Measurements from ENCODE around the gene RPS23.
A peak's percentile ranks its signal among the peaks of the same experiment; 100 is the strongest.
"Not testable (repeated sequence)": the region's sequence is repeated elsewhere in the genome, so short reads cannot be mapped to it uniquely, and the experiment has no call there.

RPS23 gene

GRCh38 chr5:82287625-82288024, 9.5 kb upstream of the RPS23 start:
- DNase-seq, result no peak

DNA sequence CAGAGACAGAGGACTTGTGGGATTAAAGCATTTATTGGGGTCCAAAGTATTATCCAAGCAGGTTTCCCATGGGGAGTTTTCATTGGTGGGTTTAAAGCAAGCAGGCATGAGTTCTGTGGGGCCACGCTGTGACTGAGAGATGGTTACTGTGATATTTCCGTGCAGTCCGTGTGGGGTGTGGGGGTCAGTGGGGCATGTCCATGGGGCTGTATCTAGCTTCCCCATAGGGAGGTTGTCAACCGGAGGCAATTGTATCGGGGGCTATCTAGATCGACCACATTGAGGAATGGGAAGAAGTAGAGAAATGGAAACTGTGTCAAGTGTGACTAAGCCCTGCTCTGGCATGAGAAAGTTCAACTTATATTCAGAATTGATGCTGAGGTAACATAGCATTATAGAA, 7.1 kb upstream of the RPS23 start:
- no peak for DNase-seq

DNA sequence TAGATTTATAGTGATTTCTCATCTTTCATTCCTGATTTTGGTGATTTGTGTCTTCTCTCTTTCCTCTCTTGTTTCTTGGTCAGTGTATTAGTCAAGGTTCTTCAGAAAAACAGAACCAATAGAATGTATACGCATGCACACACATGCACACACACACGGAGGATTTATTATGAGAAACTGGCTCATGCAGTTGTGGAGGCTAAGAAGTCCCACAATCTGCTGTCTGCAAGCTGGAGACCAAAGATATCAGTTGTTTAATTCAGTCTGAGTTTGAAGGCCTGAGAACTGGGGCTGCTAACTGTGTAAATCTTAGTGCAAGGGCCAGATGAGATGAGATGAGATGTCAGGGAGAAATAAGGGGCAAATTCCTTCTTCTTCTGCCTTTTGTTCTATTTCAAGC, 5.7 kb upstream of the RPS23 start:
- DNase-seq, result no peak

DNA sequence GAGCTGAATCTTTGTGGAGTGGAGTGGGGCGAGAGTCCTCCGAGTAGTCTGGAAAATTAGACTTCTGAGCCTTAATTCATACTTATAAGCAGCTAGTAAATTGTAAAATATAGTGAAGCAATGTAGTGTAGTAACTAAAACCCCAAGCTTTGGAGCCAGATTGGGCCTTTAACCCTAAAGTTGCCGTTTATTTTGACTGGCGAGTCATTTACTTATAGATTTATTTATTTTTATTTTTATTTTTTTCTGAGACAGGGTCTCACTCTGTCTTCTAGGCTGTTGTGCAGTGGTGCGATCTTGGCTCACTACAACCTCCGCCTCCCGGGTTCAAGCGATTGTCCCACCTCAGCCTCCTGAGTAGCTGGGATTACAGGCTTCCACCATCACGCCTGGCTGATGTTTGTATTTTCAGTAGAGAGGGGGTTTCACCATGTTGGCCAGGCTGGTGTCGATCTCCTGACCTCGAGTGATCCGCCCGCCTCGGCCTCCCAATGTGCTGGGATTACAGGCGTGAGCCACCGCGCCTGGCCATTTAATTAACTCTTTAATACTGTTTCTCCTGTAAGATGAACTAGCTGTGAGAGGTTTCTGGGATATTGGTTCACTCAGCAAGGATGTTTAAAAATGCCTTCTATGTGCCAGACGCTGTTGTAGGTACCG, 687 bp upstream of the RPS23 start:
- DNase-seq, result no peak

GRCh38 chr5:82277613-82277986, 554 bp downstream of the RPS23 start:
- peak in 2 of 3 donors; percentile 3 to 11 for DNase-seq

GRCh38 chr5:82276800-82277612, 1.1 kb downstream of the RPS23 start:
- no peak for DNase-seq

DNA sequence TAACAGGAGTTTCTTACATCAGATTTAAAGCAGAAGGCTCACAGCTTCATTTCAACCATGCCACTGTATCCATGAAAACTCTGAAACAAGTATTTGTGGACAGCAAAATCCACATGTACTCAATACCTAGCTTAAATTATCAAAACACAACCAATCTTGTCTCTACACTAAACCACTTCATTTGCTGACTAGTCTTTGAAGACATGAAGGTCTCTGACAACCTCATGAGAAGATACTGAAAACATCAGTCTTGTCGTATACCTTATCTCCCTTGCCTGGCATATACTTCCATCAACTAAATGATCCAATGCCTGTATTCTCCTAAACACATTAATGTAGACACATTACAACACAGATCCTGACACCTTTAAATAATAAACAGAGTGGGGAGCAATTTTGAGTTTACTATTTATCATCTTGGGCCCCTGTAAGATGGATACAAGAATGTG, 2.9 kb downstream of the RPS23 start:
- DNase-seq, result no peak

GRCh38 chr5:82274343-82275211, 3.6 kb downstream of the RPS23 start:
- DNase-seq, result no peak

GRCh38 chr5:82273426-82273825, 4.7 kb downstream of the RPS23 start:
- DNase-seq, result not testable (repeated sequence)

- not testable (repeated sequence) for DNase-seq
Measured at GRCh38 chr5:82272571-82273356, 5.4 kb downstream of the RPS23 start.

DNA sequence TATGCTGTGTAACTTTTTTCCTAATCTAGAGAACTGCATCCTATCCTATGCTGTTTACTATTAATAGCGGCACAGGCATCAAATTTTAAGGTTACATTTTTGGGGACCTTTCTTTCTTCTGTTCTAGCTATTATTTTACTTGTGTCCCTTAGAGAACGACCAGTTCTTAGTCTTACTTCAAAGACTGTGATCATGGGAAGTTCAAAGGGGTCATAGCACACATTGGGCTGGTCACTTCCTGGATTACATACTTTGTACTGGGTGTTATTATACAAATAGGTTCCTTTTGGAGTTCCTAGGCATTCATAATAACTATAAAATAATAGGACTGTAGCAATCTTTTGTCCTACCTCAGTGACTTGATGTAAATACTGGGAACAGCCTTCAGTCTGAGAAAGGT, 8.8 kb downstream of the RPS23 start:
- not testable (repeated sequence) for DNase-seq

DNA sequence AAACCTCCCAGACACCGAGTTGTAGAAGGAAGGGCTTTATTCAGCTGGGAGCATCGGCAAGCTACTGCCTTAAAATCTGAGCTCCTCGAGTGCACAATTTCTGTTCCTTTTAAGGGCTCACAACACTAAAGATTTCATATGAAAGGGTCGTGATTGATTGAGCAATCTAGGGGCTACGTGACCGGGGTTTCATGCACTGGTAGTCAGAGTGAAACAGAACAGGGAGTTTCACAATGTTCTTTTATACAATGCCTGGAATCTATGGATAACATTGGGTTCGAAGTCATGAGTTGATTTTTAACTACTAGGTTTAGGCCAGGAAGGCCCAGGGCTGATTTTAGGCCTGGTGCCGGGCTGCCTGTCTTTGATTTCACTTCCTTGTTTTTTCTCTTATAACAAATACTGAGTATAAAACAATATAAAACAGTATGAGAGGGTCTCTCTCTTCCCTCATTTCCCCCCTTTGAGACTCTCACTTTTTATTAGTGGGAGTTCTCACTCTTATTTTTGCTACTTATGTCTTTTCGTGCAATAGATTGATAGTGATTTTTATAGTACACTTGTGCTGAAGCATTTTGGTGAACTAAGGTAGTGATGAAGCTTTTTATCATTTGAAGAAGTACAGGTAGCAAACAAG, 10.7 kb downstream of the RPS23 start:
- DNase-seq, result not testable (repeated sequence)

DNA sequence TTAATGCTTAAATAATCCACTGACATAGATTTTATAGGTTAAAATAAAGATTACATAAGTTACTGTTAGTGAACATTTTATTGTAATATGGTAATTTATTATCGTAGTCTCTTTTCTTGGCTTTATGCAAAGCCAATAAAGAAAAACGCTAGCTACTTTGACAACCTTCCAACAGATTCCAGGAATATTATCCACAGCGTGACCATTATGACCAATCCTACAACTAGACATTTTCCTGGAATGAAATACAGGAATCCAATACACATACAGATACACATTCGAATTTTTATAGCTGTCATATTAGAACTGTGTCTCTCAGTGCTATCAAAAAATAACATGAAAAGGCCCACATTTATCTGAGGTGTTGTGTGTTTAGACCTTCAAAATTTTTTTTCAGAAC, 13.1 kb downstream of the RPS23 start:
- no peak for DNase-seq

GRCh38 chr5:82259172-82259800, 18.9 kb downstream of the RPS23 start:
- peak in 1 of 3 donors; percentile 26 for DNase-seq

- DNase-seq, result no peak
Measured at GRCh38 chr5:82257729-82258128, 20.4 kb downstream of the RPS23 start.

- no peak for DNase-seq
Measured at GRCh38 chr5:82257247-82257646, 20.9 kb downstream of the RPS23 start.

DNA sequence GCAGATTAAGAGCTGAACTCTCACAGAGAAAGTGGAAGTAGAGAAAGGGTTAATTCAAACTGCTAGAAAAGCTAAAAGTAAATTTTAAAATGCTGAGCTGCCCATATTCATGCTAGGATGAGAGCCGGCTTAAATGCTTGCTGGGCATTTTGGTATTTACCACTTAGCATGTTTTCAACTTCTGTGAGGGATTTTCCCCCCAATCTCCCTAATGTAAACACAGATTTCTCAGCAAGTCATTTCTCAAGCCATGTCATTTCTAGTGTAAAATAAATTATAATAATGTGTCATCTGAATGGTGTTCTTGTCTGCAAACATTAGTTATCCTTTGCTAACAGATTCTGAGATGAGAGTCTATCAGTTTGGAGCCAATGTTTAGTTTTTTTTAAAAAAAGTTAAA, 22.3 kb downstream of the RPS23 start:
- peak; percentile 9 to 55 (median 36) for DNase-seq

GRCh38 chr5:82252744-82253143, 25.4 kb downstream of the RPS23 start:
- no peak for DNase-seq

GRCh38 chr5:82246960-82247574, 31.1 kb downstream of the RPS23 start:
- no peak for DNase-seq

DNA sequence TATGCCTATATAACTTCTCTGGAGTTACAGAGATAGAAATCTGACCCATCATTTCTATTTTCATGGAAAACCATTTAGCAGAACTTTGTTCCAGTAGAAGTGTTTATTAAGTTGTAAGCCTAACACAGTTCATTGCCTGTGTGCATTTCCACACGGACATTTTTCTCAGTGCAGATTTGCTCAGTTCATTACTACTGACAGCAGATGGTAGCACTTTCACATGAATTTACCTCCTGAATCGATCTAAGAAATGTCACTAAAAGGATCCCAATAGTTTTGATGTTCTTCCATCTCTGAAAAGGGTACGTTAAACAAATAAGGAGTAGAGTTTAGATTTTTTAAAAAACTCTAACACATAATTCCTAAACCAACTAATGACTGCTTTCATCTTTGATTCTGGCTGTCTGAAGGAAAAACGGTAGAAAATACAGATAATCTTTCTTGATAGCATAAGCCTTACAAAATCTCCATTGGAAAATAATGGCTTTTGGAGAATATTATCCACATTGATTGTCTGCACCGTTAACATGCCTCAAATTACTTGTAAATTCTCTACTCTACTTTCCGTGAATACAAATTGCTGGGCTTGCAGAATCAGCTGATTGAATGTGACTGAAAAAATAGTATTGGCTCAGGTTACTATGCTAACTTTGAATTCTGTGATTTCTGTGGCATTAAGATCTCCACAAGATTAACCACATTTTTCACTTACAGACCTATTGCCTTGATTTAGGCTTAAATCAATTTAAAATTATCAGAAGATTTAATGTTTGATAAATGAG, 33.1 kb downstream of the RPS23 start:
- DNase-seq, result no peak

All from suppressor macrophage treated with lipopolysaccharide for 1 hour (primary cell).